NCI-H2107 (cell line): Measurements from ENCODE around the gene ZNF322.

Experiments used
- DNase-seq: peaks from one replicate; lab custom pipeline; 2025; lab: John Stamatoyannopoulos, UW

ZNF322 gene

GRCh38 chr6:26613689-26614683 is 45.6 kb downstream of the ZNF322 start:
- DNase-seq, result no peak

- DNase-seq, result no peak
Measured at GRCh38 chr6:26613201-26613600, 46.3 kb downstream of the ZNF322 start.

DNA sequence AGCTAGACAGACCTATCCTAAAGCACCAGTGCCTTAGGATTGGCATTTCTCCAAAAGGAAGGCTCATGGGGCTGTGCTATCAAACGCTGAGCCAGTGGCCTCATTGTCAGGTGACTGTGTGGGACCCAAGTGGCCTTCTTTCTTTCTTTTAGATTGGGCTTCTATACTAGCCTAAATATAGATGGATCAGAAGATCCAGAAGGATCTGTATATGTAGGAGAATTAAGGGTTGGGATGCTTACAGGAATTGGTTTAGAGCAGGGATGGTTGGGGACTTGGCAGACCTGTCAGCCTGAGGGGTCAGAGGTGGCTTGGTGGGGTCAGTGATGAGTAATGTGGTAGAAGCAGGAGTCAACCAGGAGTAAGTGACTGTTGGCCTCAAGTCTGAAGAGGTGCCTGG is 47.9 kb downstream of the ZNF322 start:
- no peak for DNase-seq

DNA sequence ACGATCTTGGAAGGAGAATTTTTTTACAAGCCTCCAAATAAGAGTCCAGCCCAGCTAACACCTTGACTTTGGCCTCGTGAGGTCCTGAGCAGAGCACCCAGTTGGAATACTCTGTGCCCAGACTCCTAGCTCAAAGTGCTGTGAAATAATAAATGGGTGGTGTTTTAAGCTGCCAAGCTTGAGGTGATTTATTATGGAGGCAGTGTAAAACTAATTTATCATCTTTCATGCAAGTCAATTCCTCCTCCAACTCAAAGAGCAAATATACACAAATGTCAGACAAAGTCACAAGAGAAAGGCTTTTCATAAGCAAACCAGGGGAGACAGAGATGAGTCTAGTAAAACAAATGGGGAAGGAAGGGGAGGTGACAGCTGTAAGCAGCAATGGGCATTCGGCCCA is 50.1 kb downstream of the ZNF322 start:
- DNase-seq, result no peak

DNA sequence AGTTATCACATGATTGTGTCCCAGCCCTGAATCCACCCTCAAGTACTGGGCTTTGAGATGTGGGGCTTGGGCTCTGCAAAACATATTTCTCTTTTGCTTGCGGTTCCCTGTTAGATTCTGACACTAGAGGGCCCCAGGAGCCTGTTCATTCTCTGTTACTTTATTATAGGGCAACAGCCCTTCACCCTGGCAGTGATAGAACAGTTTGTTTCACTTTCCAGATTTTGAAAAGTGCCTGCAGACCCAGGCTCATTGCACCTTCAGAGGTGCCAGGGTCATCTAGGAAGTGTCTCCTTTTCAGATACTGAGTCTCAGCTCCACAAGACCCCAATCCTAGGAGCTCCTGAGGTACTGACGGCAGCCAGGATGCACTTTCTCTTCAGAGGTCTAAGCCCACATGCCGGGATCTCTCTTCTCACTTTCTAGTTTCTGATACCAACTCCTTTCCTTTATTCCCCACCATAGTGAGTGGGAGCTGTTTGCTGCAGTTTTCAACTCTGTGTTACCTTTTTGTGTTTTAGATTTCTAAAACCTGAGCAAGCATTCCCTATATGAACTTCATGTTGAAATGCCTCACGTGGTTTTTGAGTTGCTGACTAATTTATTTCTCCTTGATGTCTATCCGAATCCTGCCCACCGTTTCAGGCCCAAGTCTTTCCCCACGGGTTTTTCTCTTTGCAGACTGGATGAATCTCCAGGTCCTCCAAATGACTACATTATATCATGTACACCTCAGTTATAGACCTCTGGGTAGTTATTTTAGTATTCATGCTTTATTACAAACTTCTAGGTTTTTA is 51.9 kb downstream of the ZNF322 start:
- no peak for DNase-seq

DNA sequence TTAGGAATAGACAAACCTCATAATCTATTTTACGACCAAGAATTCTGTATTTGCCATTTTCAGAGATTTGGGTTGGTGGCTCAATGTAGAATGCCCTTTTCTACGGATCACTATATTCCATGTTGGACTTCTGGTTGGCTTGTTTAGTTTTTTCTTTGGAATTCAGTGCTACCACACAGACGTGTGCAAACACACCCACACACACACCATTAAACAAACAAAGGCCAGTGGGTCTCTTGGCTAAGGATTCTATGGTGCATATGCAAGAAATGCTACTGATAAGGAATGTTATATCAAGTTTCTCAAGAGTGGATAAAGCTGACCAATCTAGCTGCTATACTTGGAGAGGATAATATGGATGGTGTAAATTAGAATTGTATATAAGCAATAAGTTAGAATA is 54.7 kb downstream of the ZNF322 start:
- DNase-seq, result no peak

DNA sequence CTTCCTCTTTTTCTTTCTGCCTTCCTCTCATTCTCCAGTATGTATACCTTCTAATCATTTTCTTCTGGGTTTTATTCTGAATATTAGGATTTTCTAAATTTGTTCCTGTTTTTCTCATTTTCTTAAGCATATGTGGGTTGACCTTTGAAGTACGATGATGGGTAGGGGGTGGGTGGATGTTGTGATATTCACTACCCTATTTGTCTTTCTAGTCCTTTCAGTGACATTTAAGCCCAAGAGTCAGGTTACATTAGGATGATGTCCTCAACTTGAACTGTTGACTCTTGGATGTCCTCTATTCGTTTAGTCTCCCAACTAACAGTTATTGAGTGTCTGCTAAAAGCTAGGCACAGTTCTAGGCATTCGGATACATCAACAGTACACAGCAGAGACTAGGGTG is 55.5 kb downstream of the ZNF322 start:
- DNase-seq, result no peak

DNA sequence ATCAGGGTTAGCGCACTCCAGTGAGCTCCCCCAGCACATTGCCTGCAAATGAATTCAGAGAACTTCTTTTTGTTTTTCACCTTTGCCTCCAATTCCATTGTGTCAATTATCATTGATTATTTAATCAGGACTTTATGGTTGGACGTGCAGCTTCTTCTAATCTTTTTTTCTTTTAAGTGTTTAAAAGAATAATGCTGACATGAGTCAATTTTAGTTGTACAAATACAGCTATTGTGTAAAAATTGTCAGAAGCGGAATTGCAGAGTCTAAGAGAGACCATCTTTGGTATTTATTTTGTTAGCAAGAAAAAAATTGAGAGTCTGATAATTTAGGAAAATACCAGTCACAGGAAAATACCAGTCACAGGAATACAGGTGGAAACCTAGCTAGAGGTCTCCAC is 57.3 kb downstream of the ZNF322 start:
- no peak for DNase-seq

- no peak for DNase-seq
Measured at GRCh38 chr6:26600759-26601158, 58.8 kb downstream of the ZNF322 start.

DNA sequence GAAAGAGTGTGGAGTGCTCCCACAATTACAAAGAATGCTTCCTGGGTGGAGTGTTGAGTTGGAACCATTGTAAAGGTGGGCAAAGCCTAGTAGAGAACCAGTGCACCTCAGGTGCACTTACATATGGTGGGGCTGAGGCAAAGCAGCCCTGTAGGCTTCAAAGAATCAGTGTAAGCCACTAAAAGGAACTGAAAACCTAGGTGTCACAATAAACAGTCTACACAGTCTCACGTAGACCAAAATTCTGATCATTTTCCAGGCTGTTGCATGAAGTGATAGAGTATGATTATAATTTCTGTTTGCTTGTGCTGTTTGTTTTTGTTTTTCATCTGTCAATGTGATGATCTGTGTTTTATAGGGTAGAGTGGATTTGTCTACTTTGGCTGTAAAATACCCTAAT is 60.0 kb downstream of the ZNF322 start:
- no peak for DNase-seq

GRCh38 chr6:26599134-26599533 is 60.4 kb downstream of the ZNF322 start:
- no peak for DNase-seq

GRCh38 chr6:26598267-26598666 is 61.3 kb downstream of the ZNF322 start:
- no peak for DNase-seq

DNA sequence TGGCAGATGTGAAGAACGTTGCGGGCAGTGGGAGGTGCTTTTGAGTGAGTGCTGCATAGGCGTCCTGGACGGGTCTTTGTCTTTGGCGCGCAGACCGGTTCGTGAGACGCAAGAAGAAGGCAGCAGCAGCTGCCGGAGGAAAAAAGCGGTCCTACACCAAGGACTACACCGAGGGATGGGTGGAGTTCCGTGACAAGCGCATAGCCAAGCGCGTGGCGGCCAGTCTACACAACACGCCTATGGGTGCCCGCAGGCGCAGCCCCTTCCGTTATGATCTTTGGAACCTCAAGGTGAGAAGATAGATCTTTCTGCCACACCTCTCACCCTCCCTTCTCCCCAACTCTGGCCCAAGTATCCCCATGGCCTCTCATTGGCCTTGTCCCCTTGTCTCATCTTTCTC is 61.7 kb downstream of the ZNF322 start:
- no peak for DNase-seq

DNA sequence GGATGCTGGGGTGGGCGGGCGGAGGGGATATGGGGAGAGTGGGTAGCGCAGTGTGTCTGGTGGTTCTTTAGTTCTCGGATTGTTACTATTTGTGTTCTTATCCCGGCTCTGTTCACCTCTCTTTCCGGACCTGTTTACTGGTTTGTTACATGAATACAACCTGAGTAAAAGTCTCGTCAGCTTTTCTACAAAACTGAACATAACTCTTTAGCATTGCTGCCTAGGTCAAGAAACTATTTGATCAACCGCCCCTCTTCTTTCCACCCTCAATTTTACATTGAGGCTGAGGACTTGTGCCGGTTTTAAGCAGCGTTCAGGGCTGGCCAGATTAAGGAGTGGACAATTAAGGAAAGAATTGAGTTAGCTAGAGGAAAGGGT is 62.2 kb downstream of the ZNF322 start:
- no peak for DNase-seq

DNA sequence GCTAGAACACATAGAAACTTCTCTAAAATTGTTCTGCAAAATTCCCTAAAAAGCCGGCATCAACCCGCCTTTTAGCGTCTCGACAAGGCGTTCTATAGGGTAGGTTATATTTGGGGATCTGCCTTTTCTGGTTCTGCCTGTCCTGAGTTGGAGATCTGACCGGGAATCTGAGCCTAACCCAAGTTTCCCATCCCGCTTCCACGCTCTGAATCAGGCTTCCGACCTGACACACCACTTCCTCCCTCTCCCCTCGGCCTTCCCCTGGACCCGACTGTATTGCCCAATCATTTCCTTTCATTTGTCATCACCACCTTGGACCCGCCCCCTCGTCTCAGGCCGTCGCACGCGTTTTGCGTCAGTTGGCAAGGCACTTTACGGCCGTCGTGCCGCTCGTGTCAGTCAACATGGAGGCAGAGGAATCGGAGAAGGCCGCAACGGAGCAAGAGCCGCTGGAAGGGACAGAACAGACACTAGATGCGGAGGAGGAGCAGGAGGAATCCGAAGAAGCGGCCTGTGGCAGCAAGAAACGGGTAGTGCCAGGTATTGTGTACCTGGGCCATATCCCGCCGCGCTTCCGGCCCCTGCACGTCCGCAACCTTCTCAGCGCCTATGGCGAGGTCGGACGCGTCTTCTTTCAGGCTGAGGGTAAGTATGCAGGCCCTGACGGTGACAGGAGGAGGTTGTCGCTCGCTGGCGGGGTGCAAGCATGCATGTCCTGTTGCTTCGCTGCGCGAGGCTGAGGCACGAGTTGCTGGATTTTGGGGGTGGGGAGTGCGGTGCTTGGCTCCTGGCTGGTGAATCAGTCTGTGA is 62.8 kb downstream of the ZNF322 start, which contains the start of gene ABT1:
ABT1 (plus strand) TSS at position 375 of the 810 bp plus-strand sequence; CDS start at position 405, 30 bp downstream.
- peak; percentile 75 for DNase-seq

DNA sequence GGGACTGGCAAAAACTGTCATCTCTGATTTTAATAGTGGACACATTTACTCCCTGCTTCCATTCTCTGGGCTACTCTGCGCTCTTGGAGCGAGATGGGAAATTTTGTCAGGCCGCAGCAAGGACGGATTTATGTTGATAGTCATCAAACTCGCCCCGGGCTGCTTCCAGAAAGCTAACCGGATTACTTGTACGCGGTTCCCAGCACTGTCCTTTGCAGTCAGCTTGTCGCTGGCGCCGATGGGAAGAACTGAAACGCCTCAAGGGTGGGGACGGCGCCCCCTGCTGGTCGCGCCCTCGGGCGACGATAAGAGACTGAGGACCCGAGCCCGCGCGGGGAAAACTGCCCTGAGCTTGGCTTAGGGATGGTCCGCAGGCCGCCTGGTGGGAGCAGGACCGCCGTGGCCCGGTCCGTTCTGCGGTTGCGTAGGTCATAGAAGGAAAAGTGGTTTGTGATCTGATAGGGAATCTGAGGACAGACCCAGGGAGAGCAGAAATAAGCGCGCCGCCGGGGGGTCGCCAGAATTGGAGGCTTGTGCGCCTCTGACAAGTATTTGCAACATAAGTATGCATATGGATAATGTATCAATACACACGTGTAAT is 63.8 kb downstream of the ZNF322 start:
- DNase-seq, result peak; percentile 65

GRCh38 chr6:26594730-26595632 is 64.6 kb downstream of the ZNF322 start:
- DNase-seq, result no peak

DNA sequence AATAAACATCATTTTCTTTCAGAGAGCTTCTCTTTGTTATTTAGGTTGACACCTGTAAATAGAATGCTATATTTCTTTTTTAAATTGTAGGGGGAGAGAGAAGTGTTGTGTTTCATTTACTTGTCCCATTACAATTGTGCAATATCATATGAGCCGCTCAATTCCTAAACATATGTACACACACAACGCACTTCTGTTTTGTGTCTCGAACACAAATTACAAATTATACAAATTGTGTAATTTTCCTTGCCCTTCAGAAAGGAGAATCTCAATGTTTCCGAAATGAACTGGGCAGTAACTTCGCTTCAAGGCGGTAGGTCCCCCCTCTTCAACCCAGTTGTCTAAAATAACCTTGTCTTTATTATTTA is 65.4 kb downstream of the ZNF322 start:
- DNase-seq, result no peak

DNA sequence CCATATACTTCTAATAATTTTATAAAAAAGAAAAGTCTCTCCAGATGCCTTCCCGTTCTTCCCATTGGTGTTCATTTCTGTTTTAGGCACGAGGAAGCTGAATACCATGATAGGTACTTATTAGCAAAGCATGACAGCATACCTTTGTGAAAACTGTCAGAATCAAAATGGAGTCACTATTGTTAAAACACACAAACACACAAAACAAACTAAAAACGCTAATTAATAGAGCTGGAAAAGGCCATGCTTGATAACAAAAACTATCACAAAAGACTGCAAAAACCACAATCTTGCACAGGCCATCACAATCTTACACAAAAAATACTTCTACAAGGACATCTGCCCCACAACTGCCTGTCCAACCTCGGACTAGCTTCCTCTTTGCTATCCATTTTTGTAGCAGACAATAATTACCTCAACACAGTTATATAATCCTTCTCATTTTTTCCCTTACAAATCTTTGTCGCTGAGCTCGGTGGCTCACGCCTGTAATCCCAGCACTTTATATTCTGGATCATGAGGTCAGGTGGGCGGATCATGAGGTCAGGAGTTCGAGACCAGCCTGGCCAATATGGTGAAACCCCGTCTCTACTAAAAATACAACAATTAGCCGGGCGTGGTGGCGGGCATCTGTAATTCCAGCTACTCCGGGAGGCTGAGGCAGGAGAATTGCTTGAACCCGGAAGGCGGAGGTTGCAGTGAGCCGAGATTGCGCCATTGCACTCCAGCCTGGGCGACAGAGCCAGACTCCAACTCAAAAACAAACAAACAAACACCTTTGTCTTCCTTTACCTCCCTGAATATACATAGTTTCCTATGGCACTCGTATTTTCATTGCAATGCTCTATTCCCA is 66.0 kb downstream of the ZNF322 start:
- no peak for DNase-seq

DNA sequence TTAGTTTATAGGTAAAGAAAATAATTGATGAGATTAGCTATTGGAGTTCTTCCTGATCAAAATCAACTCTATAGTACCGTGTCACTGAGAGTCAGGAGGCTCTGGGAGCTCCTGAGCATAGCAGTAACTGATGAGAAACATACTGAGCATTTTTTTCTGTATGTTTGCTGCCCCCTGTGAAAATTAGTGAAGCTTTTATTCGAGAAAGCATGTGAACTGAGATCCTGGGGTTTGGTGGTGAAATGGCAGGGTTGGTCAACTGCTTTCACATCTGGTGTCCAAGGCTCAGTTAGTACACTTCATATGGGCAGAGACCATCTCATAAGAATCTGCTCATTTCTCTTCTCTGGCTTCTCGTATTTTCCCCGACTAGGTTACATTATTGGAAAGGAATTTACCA is 66.9 kb downstream of the ZNF322 start:
- no peak for DNase-seq
